PC-3 (cell line): ENCODE measurements around the gene RNF34. TPM values are rescaled to one million over a fixed set of nuclear protein-coding genes. Genes with fewer than 3 reads are reported as not detected.

Experiments used
- ATAC-seq: fragments of 200-7000 bp; cut with Tn5 transposase; 2 replicates; pipeline ENCODE4 v1.9.1; 2020; ENCODE audit warnings: mild to moderate bottlenecking, moderate library complexity
- BruUV-seq: library from RNA; stranded (reverse); fragments of 400-500 nt; replicated peaks from 2 replicates; lab custom pipeline; 2021; lab: Mats Ljungman, UMichigan
- CTCF ChIA-PET: fragments of 300-600 bp; sonication (Branson Sonifier 250); formaldehyde crosslinking; loops from one replicate; lab custom pipeline; 2022; ENCODE audit warnings: antibody characterized with exemption; lab: Charles Lee
- POLR2A ChIA-PET: fragments of 300-600 bp; sonication (Branson Sonifier 250); formaldehyde crosslinking; loops from one replicate; lab custom pipeline; 2022; ENCODE audit warnings: antibody characterized with exemption; ENCODE audit not compliant: unreplicated experiment; lab: Charles Lee
- DNase-seq: peaks from one replicate; pipeline ENCODE4 v3.0.0-alpha.2; 2015
- H2AFZ ChIP-seq: fragments of 300-600 bp; sonication (generic); 2 replicates; pipeline ENCODE4 v1.6.0; 2016; ENCODE audit warnings: antibody characterized with exemption, low read length
- H3F3A ChIP-seq: fragments of 300-600 bp; sonication (generic); one replicate; pipeline ENCODE4 v1.6.0; 2017; ENCODE audit warnings: antibody characterized with exemption, low read length, control low read depth, mild to moderate bottlenecking; ENCODE audit not compliant: unreplicated experiment
- H3K27ac ChIP-seq: fragments of 300-600 bp; sonication (generic); 2 replicates; pipeline ENCODE4 v1.5.1; 2016; ENCODE audit warnings: mild to moderate bottlenecking, low read length
- H3K27me3 ChIP-seq: fragments of 300-600 bp; sonication (generic); 2 replicates; pipeline ENCODE4 v1.6.1; 2016; ENCODE audit warnings: low read length, mixed read lengths
- H3K36me3 ChIP-seq: fragments of 300-600 bp; sonication (generic); 2 replicates; pipeline ENCODE4 v1.6.1; 2016; ENCODE audit warnings: low read depth, mixed run types, low read length, mixed read lengths
- H3K4me1 ChIP-seq: fragments of 300-600 bp; sonication (generic); 2 replicates; pipeline ENCODE4 v1.5.1; 2016; ENCODE audit warnings: low read length; ENCODE audit not compliant: insufficient read depth
- H3K4me2 ChIP-seq: fragments of 300-600 bp; sonication (generic); 2 replicates; pipeline ENCODE4 v1.6.0; 2016; ENCODE audit warnings: low read length
- H3K4me3 ChIP-seq: fragments of 300-600 bp; sonication (generic); 2 replicates; pipeline ENCODE4 v1.5.1; 2016; ENCODE audit warnings: mild to moderate bottlenecking, low read length, mixed read lengths
- H3K79me2 ChIP-seq: fragments of 300-600 bp; sonication (generic); 2 replicates; pipeline ENCODE4 v1.6.1; 2017; ENCODE audit warnings: low read length, mixed read lengths
- H3K9ac ChIP-seq: fragments of 300-600 bp; sonication (generic); 2 replicates; pipeline ENCODE4 v1.6.0; 2016; ENCODE audit warnings: mild to moderate bottlenecking, low read length
- H3K9me2 ChIP-seq: fragments of 300-600 bp; sonication (generic); replicated peaks from 2 replicates; pipeline ENCODE4 v1.6.1; 2016; ENCODE audit warnings: mixed run types, low read length, mixed read lengths
- H3K9me3 ChIP-seq: fragments of 300-600 bp; sonication (generic); 2 replicates; pipeline ENCODE4 v1.6.1; 2016; ENCODE audit warnings: low read length, mixed read lengths
- H4K20me1 ChIP-seq: fragments of 300-600 bp; sonication (generic); 2 replicates; pipeline ENCODE4 v1.6.1; 2016; ENCODE audit warnings: low read length, mixed read lengths
- CTCF ChIP-seq: fragments of 300-600 bp; sonication (generic); conservative IDR thresholded peaks from 2 replicates; pipeline ENCODE4 v1.5.1; 2017; ENCODE audit warnings: antibody characterized with exemption, low read depth, mild to moderate bottlenecking, low read length
- EZH2 ChIP-seq: fragments of 300-600 bp; sonication (generic); IDR thresholded peaks from one replicate; pipeline ENCODE4 v1.6.1; 2017; ENCODE audit warnings: antibody characterized with exemption, mild to moderate bottlenecking, low read length; ENCODE audit not compliant: unreplicated experiment
- EZH2phosphoT487 ChIP-seq: fragments of 300-600 bp; sonication (generic); IDR thresholded peaks from 2 replicates; pipeline ENCODE4 v1.6.1; 2018; ENCODE audit warnings: mild to moderate bottlenecking, antibody characterized with exemption, low read length, borderline replicate concordance
- intact Hi-C: fragments of 100-400 bp; cut with micrococcal nuclease; formaldehyde crosslinking; loops from 2 replicates; pipeline ENCODE4 v1.9.0; 2023
- total RNA-seq: library from RNA; depleted of rRNA; stranded (reverse); fragments of >200 nt; gene quantifications from 2 replicates; pipeline ENCODE4 v1.2.3, GENCODE V29; 2014

RNF34 gene
- total RNA-seq, 1 experiment from 2014 or later = 88.2 TPM

GRCh38 chr12:121442028-121442948, 42.4 kb downstream of the RNF34 start:
- no peaks in the 10 kb centered on the region for H3K4me1 ChIP-seq
- H3K79me2 ChIP-seq = no peaks in the 10 kb centered on the region
- no peak overlapping the region for H3K9ac ChIP-seq
- no peak overlapping the region for H3K27ac ChIP-seq
- H3K27me3 ChIP-seq = no peaks in the 10 kb centered on the region
- intact Hi-C loops = loop anchor here (5.0 kb wide), 1 partner anchor 90 kb away; the partner anchor contains the start of gene ANAPC5
- H3K9me3 ChIP-seq = no peaks in the 10 kb centered on the region
- no peaks in the 10 kb centered on the region for H3K9me2 ChIP-seq
- peaks cover 3% of the 10 kb centered on the region; the same call in 1 of the 2 replicates for H4K20me1 ChIP-seq
- BruUV-seq = no TSS peak
- TF ChIP-seq EZH2phosphoT487 (no peak), EZH2 (no peak), CTCF (no peak)
- ATAC-seq (no peak), DNase-seq (no peak)
- ChIA-PET CTCF (interaction anchor here (0.5 to 1.9 kb wide), 2 partner anchors 8 to 107 kb away, joined by 6 to 8 read pairs; no protein-coding TSS in a partner anchor), POLR2A (no interaction called here)
- H3K4me3 ChIP-seq = no peak overlapping the region
- H3F3A ChIP-seq = no peaks in the 10 kb centered on the region
- H3K4me2 ChIP-seq = no peak overlapping the region
- peaks cover 42% of the 10 kb centered on the region for H3K36me3 ChIP-seq
- H2AFZ ChIP-seq = no peak overlapping the region

- peak; percentile 97 for TF ChIP-seq CTCF
- TF ChIP-seq EZH2phosphoT487 = no peak
- no peak for TF ChIP-seq EZH2
- Histone ChIP-seq H3K27me3 (no peaks in the 10 kb centered on the region), H3K9ac (no peak overlapping the region), H3K4me2 (no peak overlapping the region), H3K4me1 (no peaks in the 10 kb centered on the region), H3F3A (no peaks in the 10 kb centered on the region), H3K9me2 (no peaks in the 10 kb centered on the region), H3K4me3 (no peak overlapping the region), H4K20me1 (peaks cover 2% of the 10 kb centered on the region; the same call in 1 of the 2 replicates), H3K27ac (no peak overlapping the region), H3K9me3 (no peaks in the 10 kb centered on the region), H2AFZ (no peak overlapping the region), H3K79me2 (0 out of 2 replicates have a peak, but pooled peaks cover 1% of the 10 kb centered on the region), H3K36me3 (peaks cover 34% of the 10 kb centered on the region)
- DNase-seq (peak; percentile 88), ATAC-seq (peak; percentile 99)
- BruUV-seq = no TSS peak
- POLR2A ChIA-PET = no interaction called here
- CTCF ChIA-PET = interaction anchor here (0.5 to 1.9 kb wide), 4 partner anchors 9 to 470 kb away, joined by 3 to 8 read pairs (median 4); no protein-coding TSS in a partner anchor
- intact Hi-C loops = loop anchor here (1.0 to 5.0 kb wide), 2 partner anchors 91 to 109 kb away; partner anchors contain the start of gene ANAPC5
These were observed 43.4 kb downstream of the RNF34 start for GRCh38 chr12:121443193-121443870.
